ENCODE results near the gene PCYOX1L.

Gene PCYOX1L

GRCh38 chr5:149374801-149375200 lies 17.0 kb downstream of the PCYOX1L start:
- H4K8ac ChIP-seq (ENCODE audit: low read depth, low read length), result no peak overlapping the region
- H3K79me1 ChIP-seq (ENCODE audit: low read length), result peaks cover 5% of the 10 kb centered on the region
- no peak overlapping the region for H3K14ac ChIP-seq (ENCODE audit: low read length)
- no peak overlapping the region for H3K4me3 ChIP-seq (ENCODE audit: low read depth, low read length)
- DNase-seq, result no peak
- no peak overlapping the region for H3K18ac ChIP-seq (ENCODE audit: low read length)
- no peak overlapping the region for H3K23ac ChIP-seq (ENCODE audit: low read length)
- H3K4me2 ChIP-seq (ENCODE audit: low read length), result no peak overlapping the region
- H3K36me3 ChIP-seq (ENCODE audit: control insufficient read depth in 1 of 2, insufficient read depth in 2 of 2, low read length in 2 of 2), result no peaks in the 10 kb centered on the region
- no peak overlapping the region for H2BK5ac ChIP-seq (ENCODE audit: low read depth, low read length, poor library complexity)
- H4K12ac ChIP-seq (ENCODE audit: low read depth, low read length), result no peak overlapping the region
- no peak overlapping the region for H2AFZ ChIP-seq (ENCODE audit: insufficient read depth, low read length, poor library complexity)
- H3K4me1 ChIP-seq (ENCODE audit: control insufficient read depth in 1 of 2, insufficient read depth in 2 of 2, low read length in 2 of 2), result peaks cover 0 to 2% of the 10 kb centered on the region in 2 experiments
- H3K27ac ChIP-seq (ENCODE audit: low read depth, low read length), result no peak overlapping the region
- H2AK5ac ChIP-seq (ENCODE audit: low read length), result no peak overlapping the region
- H3K79me2 ChIP-seq (ENCODE audit: control insufficient read depth, insufficient read depth, low read length, poor library complexity), result no peaks in the 10 kb centered on the region
- H3K9me3 ChIP-seq (ENCODE audit: insufficient read depth, low read depth, low read length), result peaks cover 3% of the 10 kb centered on the region
- H4K91ac ChIP-seq (ENCODE audit: low read depth, low read length), result no peak overlapping the region
- WGBS (ENCODE audit: extremely low coverage, insufficient coverage, insufficient read length), result no CpG with 5 or more reads among the region's 3 CpGs
- no peak overlapping the region for H2BK120ac ChIP-seq (ENCODE audit: insufficient read depth, low read length, poor library complexity)
- H3K9ac ChIP-seq (ENCODE audit: low read length), result no peak overlapping the region
- H2BK12ac ChIP-seq (ENCODE audit: low read length), result no peak overlapping the region
- H3K27me3 ChIP-seq (ENCODE audit: insufficient read depth, low read length), result no peaks in the 10 kb centered on the region
- H3K4ac ChIP-seq (ENCODE audit: low read depth, low read length), result no peak overlapping the region

- Histone ChIP-seq H2BK12ac (ENCODE audit: low read length) (no peak overlapping the region), H3K79me2 (ENCODE audit: control insufficient read depth, insufficient read depth, low read length, poor library complexity) (no peaks in the 10 kb centered on the region), H3K18ac (ENCODE audit: low read length) (no peak overlapping the region), H4K91ac (ENCODE audit: low read depth, low read length) (no peak overlapping the region), H3K4me2 (ENCODE audit: low read length) (no peak overlapping the region), H3K9me3 (ENCODE audit: insufficient read depth, low read depth, low read length) (peaks cover 3% of the 10 kb centered on the region), H4K8ac (ENCODE audit: low read depth, low read length) (no peak overlapping the region), H3K4me3 (ENCODE audit: low read depth, low read length) (no peak overlapping the region), H2AFZ (ENCODE audit: insufficient read depth, low read length, poor library complexity) (no peak overlapping the region), H3K4me1 (ENCODE audit: control insufficient read depth in 1 of 2, insufficient read depth in 2 of 2, low read length in 2 of 2) (peaks cover under 1 to 4% of the 10 kb centered on the region in 2 experiments), H3K36me3 (ENCODE audit: control insufficient read depth in 1 of 2, insufficient read depth in 2 of 2, low read length in 2 of 2) (no peaks in the 10 kb centered on the region), H3K14ac (ENCODE audit: low read length) (no peak overlapping the region), H3K23ac (ENCODE audit: low read length) (no peak overlapping the region), H4K12ac (ENCODE audit: low read depth, low read length) (no peak overlapping the region), H3K79me1 (ENCODE audit: low read length) (peaks cover 5% of the 10 kb centered on the region), H2BK120ac (ENCODE audit: insufficient read depth, low read length, poor library complexity) (no peak overlapping the region), H3K4ac (ENCODE audit: low read depth, low read length) (no peak overlapping the region), H3K9ac (ENCODE audit: low read length) (no peak overlapping the region), H3K27me3 (ENCODE audit: insufficient read depth, low read length) (no peaks in the 10 kb centered on the region), H2AK5ac (ENCODE audit: low read length) (no peak overlapping the region), H3K27ac (ENCODE audit: low read depth, low read length) (no peak overlapping the region), H2BK5ac (ENCODE audit: low read depth, low read length, poor library complexity) (no peak overlapping the region)
- no CpG with 5 or more reads among the region's 6 CpGs for WGBS (ENCODE audit: extremely low coverage, insufficient coverage, insufficient read length)
- no peak for DNase-seq
Measured at GRCh38 chr5:149375434-149375833, 17.6 kb downstream of the PCYOX1L start.

- H3K36me3 ChIP-seq (ENCODE audit: control insufficient read depth in 1 of 2, insufficient read depth in 2 of 2, low read length in 2 of 2), result no peaks in the 10 kb centered on the region
- H2BK5ac ChIP-seq (ENCODE audit: low read depth, low read length, poor library complexity), result no peak overlapping the region
- H4K8ac ChIP-seq (ENCODE audit: low read depth, low read length), result no peak overlapping the region
- H2BK12ac ChIP-seq (ENCODE audit: low read length), result no peak overlapping the region
- no peak overlapping the region for H3K27ac ChIP-seq (ENCODE audit: low read depth, low read length)
- no peak overlapping the region for H3K4me2 ChIP-seq (ENCODE audit: low read length)
- peaks cover 1 to 7% of the 10 kb centered on the region in 2 experiments for H3K4me1 ChIP-seq (ENCODE audit: control insufficient read depth in 1 of 2, insufficient read depth in 2 of 2, low read length in 2 of 2)
- no peaks in the 10 kb centered on the region for H3K27me3 ChIP-seq (ENCODE audit: insufficient read depth, low read length)
- no peak overlapping the region for H2BK120ac ChIP-seq (ENCODE audit: insufficient read depth, low read length, poor library complexity)
- H3K4ac ChIP-seq (ENCODE audit: low read depth, low read length), result no peak overlapping the region
- no peak overlapping the region for H2AFZ ChIP-seq (ENCODE audit: insufficient read depth, low read length, poor library complexity)
- no peak overlapping the region for H4K12ac ChIP-seq (ENCODE audit: low read depth, low read length)
- H2AK5ac ChIP-seq (ENCODE audit: low read length), result no peak overlapping the region
- H3K79me2 ChIP-seq (ENCODE audit: control insufficient read depth, insufficient read depth, low read length, poor library complexity), result no peaks in the 10 kb centered on the region
- no peak overlapping the region for H3K14ac ChIP-seq (ENCODE audit: low read length)
- H3K23ac ChIP-seq (ENCODE audit: low read length), result no peak overlapping the region
- H3K9me3 ChIP-seq (ENCODE audit: insufficient read depth, low read depth, low read length), result peaks cover 3% of the 10 kb centered on the region
- no peak for DNase-seq
- H3K4me3 ChIP-seq (ENCODE audit: low read depth, low read length), result no peak overlapping the region
- H3K79me1 ChIP-seq (ENCODE audit: low read length), result peaks cover 5% of the 10 kb centered on the region
- H4K91ac ChIP-seq (ENCODE audit: low read depth, low read length), result no peak overlapping the region
- no peak overlapping the region for H3K18ac ChIP-seq (ENCODE audit: low read length)
- no peak overlapping the region for H3K9ac ChIP-seq (ENCODE audit: low read length)
- no CpG with 5 or more reads among the region's 12 CpGs for WGBS (ENCODE audit: extremely low coverage, insufficient coverage, insufficient read length)
Measured at GRCh38 chr5:149376104-149376503, 18.3 kb downstream of the PCYOX1L start.

GRCh38 chr5:149376711-149377447 lies 19.0 kb downstream of the PCYOX1L start:
- H3K4me3 ChIP-seq (ENCODE audit: low read depth, low read length), result no peak overlapping the region
- no peak overlapping the region for H2BK120ac ChIP-seq (ENCODE audit: insufficient read depth, low read length, poor library complexity)
- H4K8ac ChIP-seq (ENCODE audit: low read depth, low read length), result no peak overlapping the region
- H3K79me1 ChIP-seq (ENCODE audit: low read length), result peaks cover 8% of the 10 kb centered on the region
- H3K14ac ChIP-seq (ENCODE audit: low read length), result no peak overlapping the region
- no peak overlapping the region for H3K9ac ChIP-seq (ENCODE audit: low read length)
- no CpG with 5 or more reads among the region's 7 CpGs for WGBS (ENCODE audit: extremely low coverage, insufficient coverage, insufficient read length)
- H3K4me1 ChIP-seq (ENCODE audit: control insufficient read depth in 1 of 2, insufficient read depth in 2 of 2, low read length in 2 of 2), result peaks cover 5 to 11% of the 10 kb centered on the region in 2 experiments
- H2AFZ ChIP-seq (ENCODE audit: insufficient read depth, low read length, poor library complexity), result no peak overlapping the region
- H3K18ac ChIP-seq (ENCODE audit: low read length), result no peak overlapping the region
- no peaks in the 10 kb centered on the region for H3K36me3 ChIP-seq (ENCODE audit: control insufficient read depth in 1 of 2, insufficient read depth in 2 of 2, low read length in 2 of 2)
- H3K27me3 ChIP-seq (ENCODE audit: insufficient read depth, low read length), result no peaks in the 10 kb centered on the region
- no peak overlapping the region for H2BK12ac ChIP-seq (ENCODE audit: low read length)
- no peak overlapping the region for H2BK5ac ChIP-seq (ENCODE audit: low read depth, low read length, poor library complexity)
- peaks cover 3% of the 10 kb centered on the region for H3K9me3 ChIP-seq (ENCODE audit: insufficient read depth, low read depth, low read length)
- no peak overlapping the region for H3K27ac ChIP-seq (ENCODE audit: low read depth, low read length)
- no peak overlapping the region for H3K23ac ChIP-seq (ENCODE audit: low read length)
- no peak overlapping the region for H3K4ac ChIP-seq (ENCODE audit: low read depth, low read length)
- H3K79me2 ChIP-seq (ENCODE audit: control insufficient read depth, insufficient read depth, low read length, poor library complexity), result no peaks in the 10 kb centered on the region
- no peak overlapping the region for H3K4me2 ChIP-seq (ENCODE audit: low read length)
- no peak overlapping the region for H2AK5ac ChIP-seq (ENCODE audit: low read length)
- H4K12ac ChIP-seq (ENCODE audit: low read depth, low read length), result no peak overlapping the region
- no peak overlapping the region for H4K91ac ChIP-seq (ENCODE audit: low read depth, low read length)
- DNase-seq, result no peak
